Endothelial cell of umbilical vein (primary cell): ENCODE results near the gene EEF2K. TPM values are rescaled to one million over a fixed set of nuclear protein-coding genes. Genes with fewer than 3 reads are reported as not detected.

Experiments used
- BruUV-seq: library from RNA; stranded (reverse); fragments of 400-500 nt; replicated peaks from 2 replicates; lab custom pipeline; 2021; lab: Mats Ljungman, UMichigan
- CTCF ChIA-PET: fragments of 300-600, 350-600 bp; sonication (Branson Sonifier 250); formaldehyde crosslinking; loops from one replicate; lab custom pipeline; 2021; ENCODE audit warnings: antibody characterized with exemption, inconsistent platforms; lab: Charles Lee
- POLR2A ChIA-PET: fragments of 300-600, 350-600 bp; sonication (Branson Sonifier 250); formaldehyde crosslinking; loops from one replicate; lab custom pipeline; 2021; ENCODE audit warnings: antibody characterized with exemption, inconsistent platforms; lab: Charles Lee
- DNase-seq: peaks from one replicate; pipeline ENCODE4 v3.0.0-alpha.2; 2011; ENCODE audit warnings: low read depth, low spot score
- FAIRE-seq: peaks from 2 replicates; lab custom pipeline; 2011; peaks lifted over from hg19 to GRCh38; lab: Jason Lieb, UNC
- H2AFZ ChIP-seq: 2 replicates; pipeline ENCODE4 v1.6.0; 2012; ENCODE audit warnings: low read depth, low read length, control low read depth, inconsistent platforms
- H3K27ac ChIP-seq: 2 replicates; pipeline ENCODE4 v1.5.1; 2011; ENCODE audit warnings: low read depth, mild to moderate bottlenecking, control low read depth, low read length, moderate library complexity; ENCODE audit not compliant: insufficient read depth
- H3K27me3 ChIP-seq, 2 experiments: 2 replicates each; pipeline versions ENCODE4 v1.6.0 to v1.6.1; 2011; ENCODE audit warnings: low read length in 2 of 2, mixed read lengths in 1 of 2; ENCODE audit not compliant: control insufficient read depth in 2 of 2, insufficient read depth in 2 of 2
- H3K36me3 ChIP-seq, 2 experiments: 2 replicates in 1 of 2; 3 replicates in 1 of 2; pipeline ENCODE4 v1.5.1; 2011; ENCODE audit warnings: low read length in 2 of 2, mild to moderate bottlenecking in 1 of 2, moderate library complexity in 1 of 2; ENCODE audit not compliant: control insufficient read depth in 2 of 2, insufficient read depth in 2 of 2; ENCODE audit errors: extremely low read depth in 1 of 2
- H3K4me1 ChIP-seq: 3 replicates; pipeline ENCODE4 v1.5.1; 2011; ENCODE audit warnings: mild to moderate bottlenecking, low read length; ENCODE audit not compliant: control insufficient read depth, insufficient read depth; ENCODE audit errors: extremely low read depth
- H3K4me2 ChIP-seq: 2 replicates; pipeline ENCODE4 v1.6.1; 2011; ENCODE audit warnings: low read length, control low read depth, mixed read lengths; ENCODE audit not compliant: insufficient read depth
- H3K4me3 ChIP-seq, 3 experiments: fragments of 200-600 bp in 1 of 3; sonication (generic), shearing (Covaris generic) in 1 of 3; replicated peaks in 1 of 3; 2 replicates each; pipeline ENCODE4 v1.5.1; 2011 to 2016; ENCODE audit warnings: control low read depth in 3 of 3, low read length in 3 of 3, mild to moderate bottlenecking in 2 of 3, inconsistent platforms in 1 of 3, low read depth in 1 of 3, moderate library complexity in 1 of 3; ENCODE audit not compliant: insufficient read depth in 1 of 3
- H3K79me2 ChIP-seq: 2 replicates; pipeline ENCODE4 v1.6.0; 2012; ENCODE audit warnings: low read length, inconsistent platforms; ENCODE audit not compliant: control insufficient read depth, insufficient read depth
- H3K9ac ChIP-seq: replicated peaks from 2 replicates; pipeline ENCODE3; 2011; ENCODE audit warnings: low read length, control low read depth; ENCODE audit not compliant: insufficient read depth; ENCODE audit errors: extremely low read depth
- H3K9me1 ChIP-seq: replicated peaks from 3 replicates; pipeline ENCODE4 v1.6.0; 2011; ENCODE audit warnings: mild to moderate bottlenecking, low read length; ENCODE audit not compliant: control insufficient read depth, insufficient read depth; ENCODE audit errors: extremely low read depth
- H3K9me3 ChIP-seq: replicated peaks from 2 replicates; pipeline ENCODE4 v1.5.1; 2012; ENCODE audit warnings: low read length, inconsistent platforms; ENCODE audit not compliant: control insufficient read depth, insufficient read depth
- H4K20me1 ChIP-seq: replicated peaks from 2 replicates; pipeline ENCODE3; 2011; ENCODE audit warnings: mild to moderate bottlenecking, low read length; ENCODE audit not compliant: control insufficient read depth, insufficient read depth; ENCODE audit errors: extremely low read depth
- CTCF ChIP-seq, 2 donors: IDR thresholded peaks; 1 replicate in 1 of 2; 2 replicates in 1 of 2; pipeline ENCODE4 v1.5.1; 2011; ENCODE audit warnings: low read length in 2 of 2, mild to moderate bottlenecking in 2 of 2, moderate library complexity in 2 of 2, control low read depth in 1 of 2, inconsistent platforms in 1 of 2, low read depth in 1 of 2; ENCODE audit not compliant: insufficient read depth in 1 of 2; ENCODE audit errors: extremely low read depth in 1 of 2
- EZH2 ChIP-seq: IDR thresholded peaks from 2 replicates; pipeline ENCODE4 v1.6.1; 2012; ENCODE audit warnings: borderline replicate concordance, low read depth, mild to moderate bottlenecking, moderate library complexity, low read length, inconsistent platforms; ENCODE audit not compliant: severe bottlenecking
- FOS ChIP-seq: IDR thresholded peaks from 2 replicates; pipeline ENCODE4 v1.6.1; 2011; ENCODE audit warnings: mild to moderate bottlenecking, low read length, moderate library complexity, borderline replicate concordance; ENCODE audit not compliant: insufficient read depth
- GATA2 ChIP-seq: IDR thresholded peaks from 2 replicates; pipeline ENCODE4 v1.7.0; 2011; ENCODE audit warnings: low read depth, mild to moderate bottlenecking, moderate library complexity, mixed read lengths, low read length; ENCODE audit not compliant: insufficient read length, insufficient read depth
- JUN ChIP-seq: IDR thresholded peaks from 2 replicates; pipeline ENCODE4 v1.6.1; 2011; ENCODE audit warnings: borderline replicate concordance, low read depth; ENCODE audit not compliant: insufficient read length, insufficient read depth
- MAX ChIP-seq: IDR thresholded peaks from 2 replicates; pipeline ENCODE4 v1.6.1; 2011; ENCODE audit not compliant: insufficient read depth, insufficient read length
- MYC ChIP-seq: IDR thresholded peaks from one replicate; pipeline ENCODE4 v1.6.1; 2011; ENCODE audit warnings: mild to moderate bottlenecking, low read depth, low read length
- POLR2A ChIP-seq: IDR thresholded peaks from 2 replicates; pipeline ENCODE4 v1.6.1; 2012; ENCODE audit warnings: low read depth, mild to moderate bottlenecking, control low read depth, low read length
- POLR2AphosphoS5 ChIP-seq: IDR thresholded peaks from 2 replicates; pipeline ENCODE4 v1.6.1; 2012; ENCODE audit warnings: low read depth, mild to moderate bottlenecking, control low read depth, low read length, moderate library complexity; ENCODE audit not compliant: insufficient read depth
- dilution Hi-C: fragments of 300-500 bp; cut with MboI; formaldehyde crosslinking; loops from one replicate; pipeline ENCODE4 v1.15.0; 2019; ENCODE audit warnings: low sequenced_read_pairs; ENCODE audit not compliant: extremely low pct_ligation_motif_present
- intact Hi-C: fragments of 100-400 bp; cut with micrococcal nuclease; formaldehyde crosslinking; loops from one replicate; pipeline ENCODE4 v1.10.0; 2022
- polyA plus RNA-seq, 4 experiments: library from polyadenylated mRNA; depleted of rRNA in 3 of 4; stranded (reverse) in 3 of 4; unstranded in 1 of 4; fragments of >200 nt; gene quantifications; 2 replicates each; pipeline versions ENCODE4 v1.2.1 to v1.2.3, GENCODE V29; 2011 to 2012; ENCODE audit warnings: missing spikeins in 1 of 4
- total RNA-seq: library from RNA; stranded (reverse); gene quantifications from 2 replicates; pipeline ENCODE4 v1.2.3, GENCODE V29; 2021

EEF2K gene
- total and polyA plus RNA-seq, 2 donors (not counting 3 experiments of a cell fraction or from before 2014, with no cell fraction given), result 16.0 to 48.6 TPM

GRCh38 chr16:22324787-22325597, 118.9 kb downstream of the EEF2K start:
- Histone ChIP-seq H3K9me3 (no peaks in the 10 kb centered on the region), H3K79me2 (peaks cover 6% of the 10 kb centered on the region), H3K4me2 (no peak overlapping the region), H4K20me1 (no peaks in the 10 kb centered on the region), H3K27me3 (no peaks in the 10 kb centered on the region), H3K4me3 (no peak overlapping the region), H2AFZ (no peak overlapping the region), H3K27ac (no peak overlapping the region), H3K9me1 (no peaks in the 10 kb centered on the region), H3K4me1 (peaks cover 10% of the 10 kb centered on the region), H3K36me3 (peaks cover 2 to 48% of the 10 kb centered on the region in 2 experiments), H3K9ac (no peak overlapping the region)
- no TSS peak for BruUV-seq
- no peak for DNase-seq
- FAIRE-seq, result no peak
- dilution Hi-C loops, result no loop called here
- intact Hi-C loops, result loop anchor here (5.0 to 10.0 kb wide), 2 partner anchors 350 to 1168 kb away; partner anchors contain the start of gene LDAF1
- CTCF ChIA-PET, result no interaction called here
- no peak for TF ChIP-seq GATA2
- no peak for TF ChIP-seq CTCF (IDR thresholded peaks at IDR 0.05; ENCODE audit: extremely low read depth in 1 of 2, insufficient read depth in 1 of 2, low read depth in 1 of 2, low read length in 2 of 2)
- no peak for TF ChIP-seq POLR2A
- no peak for TF ChIP-seq MYC
- TF ChIP-seq POLR2AphosphoS5, result no peak
- TF ChIP-seq MAX, result no peak
- TF ChIP-seq FOS, result no peak
- TF ChIP-seq JUN, result no peak
- TF ChIP-seq EZH2, result no peak
- POLR2A ChIA-PET, result no interaction called here
